NCI-H2029 (cell line): ENCODE results near the gene SHQ1.
"Not testable (repeated sequence)": the region's sequence is repeated elsewhere in the genome, so short reads cannot be mapped to it uniquely, and the experiment has no call there.

ENCODE experiments used
- DNase-seq: peaks from one replicate; lab custom pipeline; 2025; lab: John Stamatoyannopoulos, UW

Gene SHQ1

GRCh38 chr3:72748659-72749058, 99.6 kb downstream of the SHQ1 start:
- DNase-seq: no peak

- DNase-seq: no peak
Observed at GRCh38 chr3:72746430-72747411, 101.5 kb downstream of the SHQ1 start.

- no peak for DNase-seq
Observed at GRCh38 chr3:72745146-72745999, 102.9 kb downstream of the SHQ1 start.

- no peak for DNase-seq
Observed at GRCh38 chr3:72744330-72744729, 103.9 kb downstream of the SHQ1 start.

- peak; percentile 15 for DNase-seq
Observed at GRCh38 chr3:72739531-72740466, 108.4 kb downstream of the SHQ1 start.

GRCh38 chr3:72738752-72739530, 109.3 kb downstream of the SHQ1 start:
- DNase-seq: peak; percentile 27

GRCh38 chr3:72735072-72735471, 113.2 kb downstream of the SHQ1 start:
- DNase-seq: not testable (repeated sequence)

GRCh38 chr3:72733676-72734075, 114.6 kb downstream of the SHQ1 start:
- no peak for DNase-seq

GRCh38 chr3:72732666-72733345, 115.4 kb downstream of the SHQ1 start:
- DNase-seq: not testable (repeated sequence)

- no peak for DNase-seq
Observed at GRCh38 chr3:72728958-72729467, 119.2 kb downstream of the SHQ1 start.

- DNase-seq: no peak
Observed at GRCh38 chr3:72728329-72728889, 119.8 kb downstream of the SHQ1 start.

GRCh38 chr3:72727726-72728125, 120.5 kb downstream of the SHQ1 start:
- no peak for DNase-seq

GRCh38 chr3:72727172-72727571, 121.1 kb downstream of the SHQ1 start:
- no peak for DNase-seq

GRCh38 chr3:72725229-72725628, 123.0 kb downstream of the SHQ1 start:
- DNase-seq: no peak

GRCh38 chr3:72724070-72724469, 124.2 kb downstream of the SHQ1 start:
- no peak for DNase-seq

- peak; percentile 31 for DNase-seq
Observed at GRCh38 chr3:72722930-72723726, 125.1 kb downstream of the SHQ1 start.

GRCh38 chr3:72721683-72722381, 126.4 kb downstream of the SHQ1 start:
- DNase-seq: no peak

- no peak for DNase-seq
Observed at GRCh38 chr3:72720566-72720965, 127.7 kb downstream of the SHQ1 start.
